ENCODE data around the gene MBOAT2.

GRCh38 chr2:8932702-8933101, 70.8 kb downstream of the MBOAT2 start:
- no peak for TF ChIP-seq POLR2A (IDR thresholded peaks at IDR 0.05)
- TF ChIP-seq CTCF (IDR thresholded peaks at IDR 0.05): no peak

Data from adrenal gland (tissue), 5 donors.